Transverse colon (tissue), 3 donors: ENCODE data around the gene ILKAP.

Experiments
- POLR2A ChIP-seq: fragments of 450-650 bp; IDR thresholded peaks from one replicate; pipeline ENCODE4 v1.6.1; 2016; ENCODE audit warnings: antibody characterized with exemption, mild to moderate bottlenecking, moderate library complexity
- TF ChIP-seq, protein P1 (sequence below), 5 experiments: fragments of 200-600 bp in 3 of 5; fragments of 450-650 bp in 2 of 5; sonication (generic) in 3 of 5; IDR thresholded peaks; 1 replicate in 2 of 5; 2 replicates in 3 of 5; pipeline ENCODE4 v1.5.1; 2016 to 2017; ENCODE audit warnings: antibody characterized with exemption in 5 of 5, inconsistent platforms in 3 of 5, mild to moderate bottlenecking in 2 of 5, moderate library complexity in 1 of 5

GRCh38 chr2:238216651-238217184 is 13.2 kb upstream of the ILKAP start:
- TF ChIP-seq, protein P1, sequence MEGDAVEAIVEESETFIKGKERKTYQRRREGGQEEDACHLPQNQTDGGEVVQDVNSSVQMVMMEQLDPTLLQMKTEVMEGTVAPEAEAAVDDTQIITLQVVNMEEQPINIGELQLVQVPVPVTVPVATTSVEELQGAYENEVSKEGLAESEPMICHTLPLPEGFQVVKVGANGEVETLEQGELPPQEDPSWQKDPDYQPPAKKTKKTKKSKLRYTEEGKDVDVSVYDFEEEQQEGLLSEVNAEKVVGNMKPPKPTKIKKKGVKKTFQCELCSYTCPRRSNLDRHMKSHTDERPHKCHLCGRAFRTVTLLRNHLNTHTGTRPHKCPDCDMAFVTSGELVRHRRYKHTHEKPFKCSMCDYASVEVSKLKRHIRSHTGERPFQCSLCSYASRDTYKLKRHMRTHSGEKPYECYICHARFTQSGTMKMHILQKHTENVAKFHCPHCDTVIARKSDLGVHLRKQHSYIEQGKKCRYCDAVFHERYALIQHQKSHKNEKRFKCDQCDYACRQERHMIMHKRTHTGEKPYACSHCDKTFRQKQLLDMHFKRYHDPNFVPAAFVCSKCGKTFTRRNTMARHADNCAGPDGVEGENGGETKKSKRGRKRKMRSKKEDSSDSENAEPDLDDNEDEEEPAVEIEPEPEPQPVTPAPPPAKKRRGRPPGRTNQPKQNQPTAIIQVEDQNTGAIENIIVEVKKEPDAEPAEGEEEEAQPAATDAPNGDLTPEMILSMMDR (IDR thresholded peaks at IDR 0.05): no peak
- TF ChIP-seq POLR2A: no peak
